IgD-negative memory B cell (primary cell): ENCODE data around the gene ANKH. TPM values are rescaled to one million over a fixed set of nuclear protein-coding genes. Genes with fewer than 3 reads are reported as not detected.
A peak's percentile ranks its signal among the peaks of the same experiment; 100 is the strongest.

Experiments
- H3K27ac Mint-ChIP-seq, 3 donors: one replicate each; pipeline ENCODE4 v1.8.0; 2020 to 2022; ENCODE audit warnings: mild to moderate bottlenecking in 3 of 3, mixed read lengths in 3 of 3, moderate library complexity in 1 of 3
- H3K27me3 Mint-ChIP-seq: one replicate; pipeline ENCODE4 v1.8.0; 2021; ENCODE audit warnings: mixed read lengths
- H3K36me3 Mint-ChIP-seq: one replicate; pipeline ENCODE4 v1.8.0; 2020; ENCODE audit warnings: mild to moderate bottlenecking, mixed read lengths
- H3K4me1 Mint-ChIP-seq, 3 donors: one replicate each; pipeline ENCODE4 v1.8.0; 2020 to 2022; ENCODE audit warnings: mixed read lengths in 3 of 3, mild to moderate bottlenecking in 1 of 3
- H3K4me3 Mint-ChIP-seq, 4 donors: one replicate each; pipeline ENCODE4 v1.8.0; 2020 to 2022; ENCODE audit warnings: mild to moderate bottlenecking in 4 of 4, mixed read lengths in 4 of 4, moderate library complexity in 3 of 4
- H3K9me3 Mint-ChIP-seq, 3 donors: one replicate each; pipeline ENCODE4 v1.8.0; 2020 to 2021; ENCODE audit warnings: mixed read lengths in 3 of 3, mild to moderate bottlenecking in 1 of 3
- polyA plus RNA-seq: library from polyadenylated mRNA; unstranded; fragments of 300-500 nt; fragmentation: Illumina TruSeq; gene quantifications from one replicate; pipeline ENCODE4 v1.2.3, GENCODE V29; 2021

Gene ANKH
- polyA plus RNA-seq, 1 donor from 2014 or later = 18.4 TPM

DNA sequence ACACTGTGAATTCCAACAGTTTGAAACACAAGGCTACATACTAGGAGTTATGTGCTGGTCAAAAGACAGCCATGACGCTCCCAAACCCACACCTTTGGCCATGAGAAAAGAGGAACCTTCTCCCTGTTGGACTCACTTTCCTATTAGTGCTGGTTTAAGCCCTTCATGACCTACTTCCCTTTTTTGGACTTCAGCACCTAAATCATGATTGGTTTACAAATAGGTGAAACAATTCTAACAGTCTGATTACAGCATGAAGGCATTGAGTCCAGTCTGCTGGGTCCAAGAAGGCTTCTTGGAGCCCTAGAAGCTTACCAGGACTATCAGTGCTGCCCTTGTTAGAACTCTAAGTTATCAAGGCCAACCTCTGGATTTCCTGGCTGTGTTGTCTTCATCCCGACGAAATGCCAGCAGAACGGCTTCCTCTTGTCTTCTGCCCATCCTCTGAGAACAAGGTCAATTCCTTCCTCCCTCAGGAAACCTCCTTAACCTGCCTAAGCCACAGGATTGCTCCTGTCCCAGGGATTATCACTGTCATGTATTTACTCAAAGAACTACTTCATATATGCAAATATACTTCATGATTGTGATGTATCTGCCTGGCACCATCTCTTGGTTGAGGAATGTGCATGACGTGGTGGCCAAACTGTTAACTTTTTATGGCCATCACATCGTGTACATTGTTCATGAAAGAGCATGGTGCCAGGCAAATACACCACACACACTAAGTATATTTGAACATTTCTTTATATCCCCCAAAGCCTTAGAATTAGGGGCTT is 83.6 kb downstream of the ANKH start:
- H3K36me3 Mint-ChIP-seq = peaks cover 9% of the 10 kb centered on the region
- no peaks in the 10 kb centered on the region for H3K27me3 Mint-ChIP-seq
- H3K9me3 Mint-ChIP-seq = no peaks in the 10 kb centered on the region
- peaks cover 17 to 33% (median 18%) of the 10 kb centered on the region in 3 donors for H3K4me1 Mint-ChIP-seq
- peak overlapping the region in 2 of 4 donors; percentile 6 to 47 for H3K4me3 Mint-ChIP-seq
- no peak overlapping the region for H3K27ac Mint-ChIP-seq

DNA sequence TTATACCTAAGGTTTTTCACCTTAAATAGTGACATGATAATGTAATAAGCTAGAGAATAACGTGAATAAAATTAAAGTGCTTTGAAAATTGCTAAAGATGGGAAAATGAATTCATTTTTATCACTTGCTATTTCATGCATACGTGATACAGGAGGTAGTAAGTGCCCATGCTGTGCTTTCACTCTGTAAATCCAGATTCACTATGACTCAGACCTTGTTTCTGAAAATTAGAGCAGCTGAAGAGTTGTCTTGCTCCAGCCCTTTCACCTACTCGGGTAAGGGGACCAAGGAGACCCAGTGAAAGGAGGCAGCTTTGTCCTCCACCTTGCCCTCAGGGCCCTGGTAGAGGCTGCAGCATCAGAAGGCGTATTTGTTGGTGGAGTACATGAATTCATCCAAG is 87.9 kb downstream of the ANKH start:
- H3K27ac Mint-ChIP-seq = no peak overlapping the region
- H3K4me1 Mint-ChIP-seq = peaks cover 5 to 26% (median 9%) of the 10 kb centered on the region in 3 donors
- no peak overlapping the region for H3K4me3 Mint-ChIP-seq
- peaks cover 10% of the 10 kb centered on the region for H3K36me3 Mint-ChIP-seq
- H3K9me3 Mint-ChIP-seq = no peaks in the 10 kb centered on the region
- H3K27me3 Mint-ChIP-seq = no peaks in the 10 kb centered on the region

GRCh38 chr5:14782591-14782990 is 89.0 kb downstream of the ANKH start:
- peaks cover 10% of the 10 kb centered on the region for H3K36me3 Mint-ChIP-seq
- H3K4me1 Mint-ChIP-seq = peaks cover 8 to 21% (median 9%) of the 10 kb centered on the region in 3 donors
- no peaks in the 10 kb centered on the region for H3K9me3 Mint-ChIP-seq
- no peaks in the 10 kb centered on the region for H3K27me3 Mint-ChIP-seq
- no peak overlapping the region for H3K27ac Mint-ChIP-seq
- H3K4me3 Mint-ChIP-seq = no peak overlapping the region

- no peak overlapping the region for H3K27ac Mint-ChIP-seq
- no peak overlapping the region for H3K4me3 Mint-ChIP-seq
- H3K36me3 Mint-ChIP-seq = peaks cover 11% of the 10 kb centered on the region
- no peaks in the 10 kb centered on the region for H3K27me3 Mint-ChIP-seq
- H3K4me1 Mint-ChIP-seq = peaks cover 1 to 13% (median 6%) of the 10 kb centered on the region in 3 donors
- no peaks in the 10 kb centered on the region for H3K9me3 Mint-ChIP-seq
Observed at GRCh38 chr5:14781106-14781505, 90.5 kb downstream of the ANKH start.

DNA sequence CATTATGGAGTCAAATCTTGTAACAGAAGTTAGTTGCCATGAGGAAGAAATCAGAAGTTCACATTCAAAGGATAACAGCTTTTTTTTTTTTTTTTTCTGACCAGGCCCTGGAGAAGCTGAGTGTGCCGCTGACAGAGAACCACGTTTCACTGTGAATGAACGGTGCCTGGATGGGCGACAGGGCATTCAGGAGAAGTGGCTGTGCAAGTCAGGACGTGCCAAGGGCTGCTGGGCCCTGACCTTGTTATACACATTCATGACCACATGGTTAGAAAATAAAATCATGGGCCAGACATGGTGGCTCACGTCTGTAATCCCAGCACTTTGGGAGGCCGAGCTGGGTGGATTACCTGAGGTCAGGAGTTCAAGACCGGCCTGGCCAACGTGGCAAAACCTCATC is 91.6 kb downstream of the ANKH start:
- Mint-ChIP-seq H3K4me3 (no peak overlapping the region), H3K36me3 (peaks cover 21% of the 10 kb centered on the region), H3K27me3 (no peaks in the 10 kb centered on the region), H3K27ac (no peak overlapping the region), H3K4me1 (peaks cover 0 to 12% (median 6%) of the 10 kb centered on the region in 3 donors), H3K9me3 (no peaks in the 10 kb centered on the region)

- Mint-ChIP-seq H3K36me3 (peaks cover 16% of the 10 kb centered on the region), H3K9me3 (no peaks in the 10 kb centered on the region), H3K27ac (no peak overlapping the region), H3K4me3 (no peak overlapping the region), H3K4me1 (peaks cover 0 to 13% (median 6%) of the 10 kb centered on the region in 3 donors), H3K27me3 (no peaks in the 10 kb centered on the region)
Observed at GRCh38 chr5:14778792-14779070, 92.8 kb downstream of the ANKH start.

GRCh38 chr5:14777932-14778791 is 93.4 kb downstream of the ANKH start:
- Mint-ChIP-seq H3K27me3 (no peaks in the 10 kb centered on the region), H3K4me3 (no peak overlapping the region), H3K9me3 (no peaks in the 10 kb centered on the region), H3K36me3 (peaks cover 16% of the 10 kb centered on the region), H3K4me1 (peaks cover 0 to 10% (median 6%) of the 10 kb centered on the region in 3 donors), H3K27ac (no peak overlapping the region)

DNA sequence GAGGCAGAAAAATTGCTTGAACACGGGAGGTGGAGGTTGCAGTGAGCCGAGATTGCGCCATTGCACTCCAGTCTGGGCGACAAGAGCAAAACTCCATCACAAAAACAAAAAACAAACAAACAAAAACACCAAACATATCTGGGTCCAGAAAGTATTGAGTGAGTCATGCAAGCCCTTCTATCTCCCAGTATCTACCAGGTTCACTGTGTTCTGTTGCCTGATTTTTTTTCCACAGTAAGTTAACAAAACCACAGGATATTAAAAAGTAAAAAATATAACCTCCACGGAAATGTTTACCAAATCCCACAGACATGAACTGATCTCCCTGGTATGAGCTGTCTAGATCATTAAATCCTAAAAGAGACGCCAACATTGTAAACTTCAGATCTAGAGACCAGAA is 94.4 kb downstream of the ANKH start:
- Mint-ChIP-seq H3K36me3 (peaks cover 16% of the 10 kb centered on the region), H3K4me1 (peaks cover 5 to 10% (median 10%) of the 10 kb centered on the region in 3 donors), H3K27me3 (no peaks in the 10 kb centered on the region), H3K4me3 (no peak overlapping the region), H3K27ac (no peak overlapping the region), H3K9me3 (no peaks in the 10 kb centered on the region)

- H3K4me1 Mint-ChIP-seq = peaks cover 5 to 10% (median 6%) of the 10 kb centered on the region in 3 donors
- peaks cover 16% of the 10 kb centered on the region for H3K36me3 Mint-ChIP-seq
- no peaks in the 10 kb centered on the region for H3K9me3 Mint-ChIP-seq
- peak overlapping the region in 1 of 3 donors; percentile 74 for H3K27ac Mint-ChIP-seq
- no peaks in the 10 kb centered on the region for H3K27me3 Mint-ChIP-seq
- H3K4me3 Mint-ChIP-seq = no peak overlapping the region
Observed at GRCh38 chr5:14776602-14777001, 95.0 kb downstream of the ANKH start.

GRCh38 chr5:14775857-14776256 is 95.7 kb downstream of the ANKH start:
- no peak overlapping the region for H3K27ac Mint-ChIP-seq

DNA sequence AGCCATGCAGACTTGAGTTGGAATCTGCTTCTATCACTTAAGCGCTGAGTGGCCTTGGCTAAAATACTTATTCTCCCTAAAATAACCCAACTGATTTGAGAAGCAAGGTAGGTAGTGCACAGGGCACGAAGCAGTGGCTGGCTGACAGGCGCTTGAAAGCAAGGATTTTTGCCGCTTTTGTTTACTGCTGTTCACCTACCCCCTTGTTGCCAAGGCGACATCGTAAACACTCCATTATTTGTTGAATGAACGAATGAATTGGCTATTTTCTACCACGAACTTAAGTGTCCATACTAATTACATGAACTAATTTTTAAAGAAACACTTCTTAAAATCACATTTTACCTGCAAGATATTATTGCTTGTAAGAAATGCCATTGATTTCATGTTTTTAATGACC is 98.0 kb downstream of the ANKH start:
- Mint-ChIP-seq H3K27me3 (no peaks in the 10 kb centered on the region), H3K27ac (no peak overlapping the region), H3K36me3 (peaks cover 13% of the 10 kb centered on the region), H3K4me1 (peaks cover 11 to 20% (median 15%) of the 10 kb centered on the region in 3 donors), H3K4me3 (no peak overlapping the region), H3K9me3 (no peaks in the 10 kb centered on the region)

More at GRCh38 chr5:14775857-14776256, 95.7 kb downstream of the ANKH start:
- H3K36me3 Mint-ChIP-seq = peaks cover 16% of the 10 kb centered on the region
- no peaks in the 10 kb centered on the region for H3K27me3 Mint-ChIP-seq
- no peaks in the 10 kb centered on the region for H3K9me3 Mint-ChIP-seq
- peaks cover 9 to 16% (median 12%) of the 10 kb centered on the region in 3 donors for H3K4me1 Mint-ChIP-seq
- H3K4me3 Mint-ChIP-seq = no peak overlapping the region

DNA sequence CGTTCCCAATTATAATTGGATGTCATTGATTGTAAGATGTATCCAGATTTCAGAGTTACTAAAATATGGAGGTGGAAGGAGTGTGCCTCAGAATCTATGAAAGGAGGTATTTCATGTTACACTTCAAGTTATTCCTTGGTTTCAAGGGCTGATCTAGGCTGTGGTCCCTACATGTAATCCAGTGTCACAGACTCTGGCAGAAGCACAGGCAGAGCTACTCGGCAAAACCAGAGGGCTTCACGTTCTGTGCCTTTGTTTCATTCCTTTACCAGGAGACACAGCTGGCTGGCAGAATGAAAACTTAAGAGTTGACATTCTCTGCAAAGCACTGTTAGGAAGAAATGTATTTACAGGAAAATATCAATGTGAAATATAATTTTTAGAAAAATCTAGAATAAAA is 99.6 kb downstream of the ANKH start:
- Mint-ChIP-seq H3K36me3 (peaks cover 13% of the 10 kb centered on the region), H3K27ac (peak overlapping the region in 1 of 3 donors; percentile 25), H3K27me3 (no peaks in the 10 kb centered on the region), H3K4me3 (no peak overlapping the region), H3K9me3 (no peaks in the 10 kb centered on the region), H3K4me1 (peaks cover 16 to 24% (median 22%) of the 10 kb centered on the region in 3 donors)

DNA sequence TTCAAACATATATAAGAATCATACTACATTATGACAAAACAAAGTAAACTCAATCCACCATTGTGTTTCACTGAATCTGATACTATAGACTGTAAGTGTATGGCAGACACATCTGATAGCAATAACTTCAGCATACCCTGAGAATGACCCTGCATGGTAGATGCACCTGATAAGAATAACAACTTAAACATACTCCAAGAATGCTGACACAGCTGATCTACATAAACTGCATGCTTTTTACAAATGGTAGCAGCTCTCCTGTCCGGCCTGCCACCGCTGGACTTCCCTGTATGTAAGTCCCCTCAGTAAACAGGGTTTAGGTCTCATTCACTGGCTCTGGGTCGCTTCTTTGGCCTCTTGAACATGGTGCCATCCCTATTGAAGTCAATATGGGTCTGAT is 100.4 kb downstream of the ANKH start:
- Mint-ChIP-seq H3K27me3 (no peaks in the 10 kb centered on the region), H3K36me3 (peaks cover 13% of the 10 kb centered on the region), H3K9me3 (no peaks in the 10 kb centered on the region), H3K4me3 (no peak overlapping the region), H3K4me1 (peaks cover 16 to 24% (median 24%) of the 10 kb centered on the region in 3 donors), H3K27ac (no peak overlapping the region)

GRCh38 chr5:14768508-14769365 is 102.8 kb downstream of the ANKH start:
- no peaks in the 10 kb centered on the region for H3K9me3 Mint-ChIP-seq
- H3K4me3 Mint-ChIP-seq = no peak overlapping the region
- peaks cover 4% of the 10 kb centered on the region for H3K36me3 Mint-ChIP-seq
- H3K4me1 Mint-ChIP-seq = peaks cover 16 to 27% (median 24%) of the 10 kb centered on the region in 3 donors
- H3K27ac Mint-ChIP-seq = no peak overlapping the region
- H3K27me3 Mint-ChIP-seq = no peaks in the 10 kb centered on the region
